ENCODE data around the gene CLCF1. TPM values are rescaled to one million over a fixed set of nuclear protein-coding genes. Genes with fewer than 3 reads are reported as not detected.

The CLCF1 gene
- total RNA-seq, 4 donors from 2014 or later: 1.1 to 4.1 (median 3.8) TPM

DNA sequence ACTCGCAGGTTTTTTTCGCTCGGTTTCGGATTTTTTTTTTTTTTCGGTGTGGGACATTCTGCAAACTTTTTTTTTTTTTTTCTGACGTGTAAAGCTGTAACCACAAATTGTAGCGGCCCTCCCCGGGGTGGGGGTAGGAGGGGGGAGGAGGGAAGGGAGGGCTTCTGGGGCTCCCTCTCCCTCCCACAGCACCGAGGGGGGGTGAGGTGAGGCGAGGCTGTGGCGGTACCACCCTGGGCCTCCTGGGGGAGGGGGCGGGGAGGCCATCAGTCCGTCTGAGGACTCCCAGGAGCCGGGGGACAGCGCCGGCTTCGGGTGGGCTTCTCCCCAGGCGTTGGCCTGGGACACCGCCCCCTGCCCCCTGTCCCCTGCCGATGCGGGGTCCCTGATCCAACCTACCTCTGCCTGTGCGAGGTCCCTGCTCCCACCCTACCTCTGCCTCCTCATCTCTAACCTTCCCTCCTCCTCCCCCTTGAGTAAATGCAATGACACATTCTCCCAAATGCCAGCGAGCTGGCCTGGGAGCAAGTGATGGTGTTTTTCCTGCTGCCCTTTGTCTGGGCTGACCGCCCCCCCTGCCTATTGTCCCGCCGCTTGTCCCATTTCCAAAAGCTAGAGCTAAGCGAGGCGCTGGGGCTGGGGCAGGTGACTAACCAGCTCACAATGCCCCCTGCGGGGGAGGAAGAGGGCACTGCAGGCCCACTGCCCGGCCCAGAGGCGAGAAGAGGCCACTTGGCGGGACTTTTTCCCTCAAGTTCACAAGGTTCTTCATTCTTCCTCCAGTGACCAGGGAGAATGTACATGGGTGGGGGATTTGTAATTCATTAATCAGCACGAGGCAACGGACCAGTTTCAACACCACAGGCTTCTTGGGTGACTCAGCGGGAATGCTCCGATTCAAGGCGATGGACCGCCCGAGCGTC is 511 bp upstream of the CLCF1 start:
- TF ChIP-seq, protein P1, sequence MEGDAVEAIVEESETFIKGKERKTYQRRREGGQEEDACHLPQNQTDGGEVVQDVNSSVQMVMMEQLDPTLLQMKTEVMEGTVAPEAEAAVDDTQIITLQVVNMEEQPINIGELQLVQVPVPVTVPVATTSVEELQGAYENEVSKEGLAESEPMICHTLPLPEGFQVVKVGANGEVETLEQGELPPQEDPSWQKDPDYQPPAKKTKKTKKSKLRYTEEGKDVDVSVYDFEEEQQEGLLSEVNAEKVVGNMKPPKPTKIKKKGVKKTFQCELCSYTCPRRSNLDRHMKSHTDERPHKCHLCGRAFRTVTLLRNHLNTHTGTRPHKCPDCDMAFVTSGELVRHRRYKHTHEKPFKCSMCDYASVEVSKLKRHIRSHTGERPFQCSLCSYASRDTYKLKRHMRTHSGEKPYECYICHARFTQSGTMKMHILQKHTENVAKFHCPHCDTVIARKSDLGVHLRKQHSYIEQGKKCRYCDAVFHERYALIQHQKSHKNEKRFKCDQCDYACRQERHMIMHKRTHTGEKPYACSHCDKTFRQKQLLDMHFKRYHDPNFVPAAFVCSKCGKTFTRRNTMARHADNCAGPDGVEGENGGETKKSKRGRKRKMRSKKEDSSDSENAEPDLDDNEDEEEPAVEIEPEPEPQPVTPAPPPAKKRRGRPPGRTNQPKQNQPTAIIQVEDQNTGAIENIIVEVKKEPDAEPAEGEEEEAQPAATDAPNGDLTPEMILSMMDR (IDR thresholded peaks at IDR 0.05; ENCODE audit: low read depth): no peak

DNA sequence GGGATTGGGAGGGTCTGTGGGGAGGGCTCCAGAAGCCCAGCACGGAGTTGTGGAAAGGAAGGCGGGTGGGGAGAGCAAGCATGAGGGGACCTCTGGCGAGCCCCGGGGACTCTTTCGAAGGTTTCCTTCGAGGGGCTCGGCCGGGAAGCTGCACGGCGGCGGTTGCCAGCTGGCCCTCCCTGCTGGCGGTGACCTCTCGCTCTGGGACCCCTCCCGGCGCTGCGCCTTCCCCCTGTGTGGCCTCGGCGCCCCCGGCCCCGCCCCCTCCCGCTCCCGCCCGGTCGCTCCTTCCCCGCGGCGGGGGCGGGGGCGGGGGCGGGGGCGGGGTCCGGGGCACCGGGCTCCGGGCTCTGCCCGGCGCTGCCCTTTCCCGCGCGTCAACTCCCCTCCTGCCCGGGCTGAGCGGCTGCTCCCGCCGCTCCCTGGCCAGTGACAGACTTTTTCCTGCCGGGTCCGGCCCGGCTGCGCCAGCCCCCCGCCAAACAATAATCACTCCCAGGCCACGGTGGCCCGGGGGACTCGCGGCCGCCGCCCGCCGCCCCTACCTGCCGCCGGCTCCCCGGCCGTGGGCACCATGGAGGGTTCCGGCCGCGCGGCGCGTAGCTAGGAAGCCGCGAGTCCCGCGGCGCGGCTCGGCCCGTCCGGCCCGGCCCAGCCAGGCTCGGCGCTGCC is 941 bp downstream of the CLCF1 start:
- TF ChIP-seq, protein P1 (IDR thresholded peaks at IDR 0.05; ENCODE audit: low read depth): no peak

DNA sequence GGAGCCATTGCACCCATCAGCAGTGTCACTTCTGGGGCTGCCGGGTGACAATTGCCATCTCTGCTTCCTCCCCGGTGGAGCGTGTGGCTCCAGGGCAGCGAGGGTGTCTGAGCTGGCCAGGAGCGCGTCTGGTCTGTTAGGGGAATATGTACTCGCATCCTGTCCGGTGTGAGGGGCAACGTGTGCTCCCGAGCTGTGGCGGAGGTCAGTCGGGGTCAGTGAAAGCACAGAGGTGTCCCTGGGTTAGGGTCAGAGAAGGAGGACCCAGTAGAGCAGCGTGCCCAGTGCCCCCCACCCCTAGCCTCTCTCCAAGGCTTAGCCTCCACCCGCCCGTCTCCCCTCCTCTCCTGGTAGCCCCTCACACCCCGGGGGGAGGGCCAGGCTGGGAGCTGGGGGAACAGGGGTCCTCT is 1.5 kb downstream of the CLCF1 start:
- TF ChIP-seq, protein P1 (IDR thresholded peaks at IDR 0.05; ENCODE audit: low read depth): no peak

DNA sequence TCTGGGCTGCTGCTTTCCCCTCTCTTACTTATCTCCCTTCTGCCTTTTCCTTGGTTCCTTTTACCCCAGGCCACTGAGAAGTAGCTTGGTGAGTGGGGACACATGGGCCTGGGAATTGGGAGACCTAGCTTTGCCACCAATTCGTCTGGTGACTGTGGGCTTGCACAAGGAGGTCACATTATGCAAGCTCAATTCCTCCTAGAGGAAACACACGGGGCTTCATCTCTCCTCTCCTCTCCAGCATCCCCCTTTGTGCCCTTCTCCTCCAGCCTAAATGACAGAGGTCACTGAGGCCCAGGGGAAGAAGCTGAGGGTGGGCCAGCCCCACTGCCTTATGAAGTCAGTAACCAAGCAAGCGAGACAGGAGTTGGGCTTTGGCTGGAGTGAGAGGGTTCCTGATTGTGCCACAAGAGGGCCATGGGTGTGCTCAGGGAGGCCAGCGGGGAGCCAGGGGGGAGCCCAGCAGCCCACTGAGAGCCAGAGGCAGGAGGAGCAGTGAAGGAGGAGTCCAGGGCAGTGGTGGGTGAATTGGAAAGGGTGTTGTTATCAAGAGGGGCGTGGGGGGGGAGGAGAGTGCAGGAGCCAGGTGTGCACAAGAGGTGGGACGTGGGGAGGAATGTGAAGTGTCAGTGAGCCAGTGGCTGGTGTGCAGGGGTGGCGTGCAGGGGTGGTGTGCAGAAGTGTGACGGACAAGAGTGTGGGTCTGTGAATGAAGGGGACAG is 2.0 kb downstream of the CLCF1 start:
- TF ChIP-seq, protein P1 (IDR thresholded peaks at IDR 0.05; ENCODE audit: low read depth): no peak

DNA sequence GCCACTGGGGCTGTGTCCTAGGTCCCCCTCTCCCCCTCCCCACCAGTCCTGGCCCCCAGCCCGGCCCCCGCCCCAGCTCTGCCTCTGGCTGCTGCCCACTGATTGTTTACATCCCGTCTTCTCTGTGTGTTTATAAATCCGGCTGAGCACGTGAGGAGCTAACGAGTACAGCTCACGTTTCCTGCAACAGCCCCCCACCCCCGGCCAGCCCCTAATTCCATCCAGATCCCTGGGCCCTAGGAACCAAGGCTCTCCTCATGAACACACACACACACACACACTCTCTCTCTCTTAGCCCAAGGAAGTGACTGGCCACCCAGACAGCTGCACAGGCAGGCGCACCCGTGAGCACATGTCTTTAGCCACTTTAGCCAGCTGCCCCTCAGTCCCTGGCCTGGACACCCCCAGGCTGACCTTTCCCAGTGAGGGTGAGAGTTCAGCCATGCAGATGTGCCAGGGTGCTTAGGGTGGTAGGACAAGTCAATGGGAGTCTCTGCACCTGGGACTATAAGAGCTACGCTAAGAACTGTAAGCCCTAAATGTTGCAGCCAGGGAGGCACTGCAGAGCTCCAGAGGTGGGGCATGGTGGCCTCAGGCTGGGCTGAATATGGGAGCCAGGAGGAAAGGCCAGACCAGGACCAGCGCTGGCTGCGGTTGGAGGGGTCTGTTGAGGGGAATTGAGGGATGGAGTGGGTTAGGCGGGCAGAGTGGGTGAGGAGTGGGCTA is 2.9 kb downstream of the CLCF1 start:
- TF ChIP-seq, protein P1 (IDR thresholded peaks at IDR 0.05; ENCODE audit: low read depth): no peak

DNA sequence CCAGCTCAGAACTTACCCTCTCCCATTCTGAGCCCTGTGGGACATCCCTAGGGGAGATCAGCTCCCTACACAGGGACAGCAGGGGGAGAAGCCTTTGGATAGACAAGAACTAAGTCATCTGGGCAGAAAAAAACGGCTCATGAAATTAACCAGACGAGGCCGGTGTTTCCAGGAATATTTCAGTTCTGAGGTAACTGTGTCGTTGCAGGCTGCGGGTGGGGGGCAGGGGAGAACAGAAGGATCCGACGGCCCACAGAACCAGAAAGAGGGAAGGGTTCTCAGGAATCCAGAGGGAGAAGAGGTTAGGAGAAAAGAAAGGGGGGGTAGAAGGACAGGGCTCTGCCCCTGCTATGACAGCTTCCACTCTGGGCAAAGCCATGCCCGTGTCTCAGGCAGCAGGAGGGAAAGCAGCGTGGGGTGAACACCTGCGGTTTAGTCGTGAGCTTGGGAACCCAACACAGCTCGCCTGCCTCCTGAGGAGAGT is 3.6 kb downstream of the CLCF1 start:
- TF ChIP-seq, protein P1 (IDR thresholded peaks at IDR 0.05; ENCODE audit: low read depth): no peak
